Stimulated activated naive CD4-positive, alpha-beta T cell treated with Interleukin-2 at 50 U/mL for 16 hours (primary cell): Measurements from ENCODE around the gene FBLN1.
"Not testable (repeated sequence)": the region's sequence is repeated elsewhere in the genome, so short reads cannot be mapped to it uniquely, and the experiment has no call there.

ENCODE experiments used
- DNase-seq: peaks from one replicate; lab custom pipeline; 2025; lab: John Stamatoyannopoulos, UW

FBLN1 gene

GRCh38 chr22:45585946-45586540, 83.4 kb downstream of the FBLN1 start:
- DNase-seq = no peak

- DNase-seq = no peak
These were observed 84.1 kb downstream of the FBLN1 start for GRCh38 chr22:45586651-45587405.

GRCh38 chr22:45587638-45588505, 85.2 kb downstream of the FBLN1 start:
- DNase-seq = no peak

- DNase-seq = no peak
These were observed 86.9 kb downstream of the FBLN1 start for GRCh38 chr22:45589556-45589955.

- DNase-seq = no peak
These were observed 87.6 kb downstream of the FBLN1 start for GRCh38 chr22:45590262-45590661.

- not testable (repeated sequence) for DNase-seq
These were observed 89.0 kb downstream of the FBLN1 start for GRCh38 chr22:45591633-45592213.

GRCh38 chr22:45594123-45594941, 91.6 kb downstream of the FBLN1 start:
- DNase-seq = no peak

GRCh38 chr22:45597460-45598192, 94.9 kb downstream of the FBLN1 start:
- no peak for DNase-seq

- DNase-seq = no peak
These were observed 96.0 kb downstream of the FBLN1 start for GRCh38 chr22:45598596-45599217.

GRCh38 chr22:45599836-45600577, 97.3 kb downstream of the FBLN1 start:
- no peak for DNase-seq

GRCh38 chr22:45600790-45601730, 98.4 kb downstream of the FBLN1 start:
- DNase-seq = no peak

GRCh38 chr22:45602004-45602733, 99.5 kb downstream of the FBLN1 start:
- DNase-seq = no peak

GRCh38 chr22:45602824-45603595, 100.3 kb downstream of the FBLN1 start:
- no peak for DNase-seq

GRCh38 chr22:45603619-45604018, 100.9 kb downstream of the FBLN1 start:
- DNase-seq = no peak

GRCh38 chr22:45608045-45608444, 105.4 kb downstream of the FBLN1 start:
- not testable (repeated sequence) for DNase-seq

GRCh38 chr22:45608763-45609180, 106.1 kb downstream of the FBLN1 start:
- peak; percentile 7 for DNase-seq

GRCh38 chr22:45612451-45612901, 109.8 kb downstream of the FBLN1 start:
- peak; percentile 20 for DNase-seq
